HG03175 (cell line): ENCODE data around the gene KSR1.

ENCODE experiments used
- ATAC-seq: cut with Tn5 transposase; IDR thresholded peaks from one replicate; pipeline ENCODE4 v1.9.1; 2021; ENCODE audit warnings: mild to moderate bottlenecking, moderate library complexity; ENCODE audit not compliant: unreplicated experiment

The KSR1 gene

GRCh38 chr17:27603421-27603770 is 147.1 kb downstream of the KSR1 start:
- ATAC-seq: no peak

DNA sequence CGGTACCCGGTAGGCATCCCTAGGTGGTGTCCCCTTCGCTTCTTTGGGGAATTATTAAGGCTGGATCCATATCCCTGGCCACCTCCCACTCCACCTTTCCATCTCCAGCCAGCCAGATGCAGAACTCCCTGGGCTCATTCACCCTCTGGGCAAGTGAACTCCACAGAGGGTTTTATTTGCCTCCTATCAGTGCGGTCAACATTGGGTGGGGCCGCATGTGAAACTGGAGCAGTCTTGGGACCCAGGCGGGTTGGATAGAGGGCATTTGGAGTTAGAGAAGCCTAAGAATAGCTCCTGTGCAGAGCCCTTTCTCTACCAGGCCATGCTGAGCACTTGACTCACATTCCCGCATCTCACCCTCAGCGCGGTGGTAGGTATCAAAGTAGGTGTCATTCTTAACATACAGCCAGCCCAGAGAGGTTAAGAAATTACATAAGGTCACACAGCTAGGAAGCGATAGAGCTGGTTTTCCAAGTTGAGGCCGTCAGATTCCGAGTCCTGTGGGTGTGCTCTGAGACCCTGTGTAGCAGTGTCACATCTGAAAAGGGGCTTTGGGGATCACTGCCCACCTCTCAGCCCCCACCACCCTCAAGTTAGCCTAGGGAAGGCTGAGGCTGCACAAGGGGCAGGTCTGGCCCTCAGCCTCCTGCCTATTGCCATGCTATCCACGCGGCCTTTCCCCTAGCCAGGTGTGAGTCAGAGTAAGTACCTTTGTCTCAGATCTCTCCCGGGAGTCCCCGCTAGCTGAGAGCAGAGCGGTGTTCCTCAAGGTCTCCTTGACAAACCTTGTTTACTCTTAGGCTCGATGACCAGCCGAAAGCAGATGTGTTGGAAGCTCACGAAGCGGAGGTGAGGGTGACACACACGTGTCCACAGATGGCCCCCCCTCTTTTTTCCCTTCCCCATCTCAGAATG is 147.9 kb downstream of the KSR1 start:
- no peak for ATAC-seq

DNA sequence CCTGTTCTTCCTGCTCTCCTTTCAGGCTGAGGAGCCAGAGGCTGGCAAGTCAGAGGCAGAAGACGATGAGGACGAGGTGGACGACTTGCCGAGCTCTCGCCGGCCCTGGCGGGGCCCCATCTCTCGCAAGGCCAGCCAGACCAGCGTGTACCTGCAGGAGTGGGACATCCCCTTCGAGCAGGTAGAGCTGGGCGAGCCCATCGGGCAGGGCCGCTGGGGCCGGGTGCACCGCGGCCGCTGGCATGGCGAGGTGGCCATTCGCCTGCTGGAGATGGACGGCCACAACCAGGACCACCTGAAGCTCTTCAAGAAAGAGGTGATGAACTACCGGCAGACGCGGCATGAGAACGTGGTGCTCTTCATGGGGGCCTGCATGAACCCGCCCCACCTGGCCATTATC is 149.2 kb downstream of the KSR1 start:
- ATAC-seq: no peak

DNA sequence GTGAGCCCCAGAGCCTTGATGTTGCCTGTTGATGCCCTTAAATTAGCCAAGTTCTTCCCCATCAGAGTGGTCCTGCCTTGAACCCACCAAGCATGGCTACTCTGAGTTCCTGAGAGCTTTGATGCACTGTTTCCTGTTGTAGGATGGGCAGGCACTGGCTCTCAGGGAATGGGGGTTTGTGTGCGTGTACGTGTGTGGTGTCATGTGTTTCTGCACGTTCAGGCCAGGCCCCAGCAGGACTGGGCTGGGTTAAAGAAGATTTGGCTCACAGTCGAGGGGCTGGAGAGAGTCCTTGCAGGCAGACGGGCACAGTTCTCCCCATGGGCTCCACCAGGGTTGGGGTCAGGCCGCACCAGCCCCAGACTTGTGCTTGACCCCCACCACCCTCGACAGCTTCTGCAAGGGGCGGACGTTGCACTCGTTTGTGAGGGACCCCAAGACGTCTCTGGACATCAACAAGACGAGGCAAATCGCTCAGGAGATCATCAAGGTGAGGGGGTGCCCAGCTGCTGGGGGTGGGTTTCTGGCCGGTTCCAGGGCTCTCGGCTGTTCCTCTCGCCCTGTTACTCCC is 151.4 kb downstream of the KSR1 start:
- ATAC-seq: no peak

- ATAC-seq: peak; percentile 42
These were observed 152.3 kb downstream of the KSR1 start for GRCh38 chr17:27608328-27609230.

DNA sequence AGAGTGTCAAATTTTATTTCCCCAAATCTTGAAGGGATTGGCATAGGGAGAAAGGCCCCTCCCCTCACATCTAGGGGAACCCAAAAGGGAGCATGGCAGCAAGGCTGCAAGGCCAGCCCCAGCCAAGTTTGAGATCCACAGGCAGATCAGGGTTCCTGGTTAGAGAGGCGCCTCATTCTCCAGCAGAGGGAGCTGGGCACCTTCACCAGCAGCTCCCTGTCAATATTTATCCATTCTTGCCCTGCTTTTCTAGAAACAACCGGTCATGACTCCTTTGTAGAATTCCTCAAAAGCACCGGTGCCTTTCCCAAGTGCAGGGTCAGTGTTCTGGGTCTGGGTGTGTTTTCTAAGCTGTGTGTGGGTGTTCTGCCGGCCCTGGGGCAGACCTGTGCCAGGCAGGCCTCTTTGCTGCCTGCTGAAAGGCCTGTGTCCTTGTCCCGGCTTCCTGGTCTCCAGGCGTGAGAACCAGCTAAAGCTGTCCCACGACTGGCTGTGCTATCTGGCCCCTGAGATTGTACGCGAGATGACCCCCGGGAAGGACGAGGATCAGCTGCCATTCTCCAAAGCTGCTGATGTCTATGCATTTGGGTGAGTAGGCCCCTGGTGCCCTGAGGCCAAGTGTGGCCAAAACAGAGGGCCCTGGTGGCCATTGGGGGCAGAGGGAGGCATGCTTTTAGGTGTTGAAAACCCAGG is 153.5 kb downstream of the KSR1 start:
- ATAC-seq: no peak

- no peak for ATAC-seq
These were observed 154.0 kb downstream of the KSR1 start for GRCh38 chr17:27610304-27610677.

GRCh38 chr17:27612160-27612770 is 156.0 kb downstream of the KSR1 start:
- ATAC-seq: no peak

DNA sequence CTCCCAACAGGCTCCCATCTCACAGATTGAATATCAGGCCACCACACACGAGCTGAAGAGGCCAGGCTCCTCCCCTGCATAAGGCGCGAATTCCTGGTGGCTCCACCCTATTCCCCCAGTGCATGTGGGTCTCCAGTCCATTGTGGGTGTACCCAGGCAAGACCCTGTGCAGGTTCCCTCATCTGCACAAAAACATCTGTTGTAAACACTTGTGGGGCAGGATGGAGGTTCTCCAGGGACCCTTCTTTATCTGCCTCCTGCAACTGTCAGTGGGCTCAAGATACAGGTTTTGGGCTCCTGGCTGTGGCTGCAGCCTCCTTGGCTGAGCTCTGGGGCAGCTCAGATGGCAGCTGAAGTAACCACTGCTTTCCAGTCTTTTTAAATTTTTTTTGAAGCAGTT is 157.2 kb downstream of the KSR1 start:
- ATAC-seq: no peak

GRCh38 chr17:27615121-27615520 is 158.9 kb downstream of the KSR1 start:
- ATAC-seq: no peak

DNA sequence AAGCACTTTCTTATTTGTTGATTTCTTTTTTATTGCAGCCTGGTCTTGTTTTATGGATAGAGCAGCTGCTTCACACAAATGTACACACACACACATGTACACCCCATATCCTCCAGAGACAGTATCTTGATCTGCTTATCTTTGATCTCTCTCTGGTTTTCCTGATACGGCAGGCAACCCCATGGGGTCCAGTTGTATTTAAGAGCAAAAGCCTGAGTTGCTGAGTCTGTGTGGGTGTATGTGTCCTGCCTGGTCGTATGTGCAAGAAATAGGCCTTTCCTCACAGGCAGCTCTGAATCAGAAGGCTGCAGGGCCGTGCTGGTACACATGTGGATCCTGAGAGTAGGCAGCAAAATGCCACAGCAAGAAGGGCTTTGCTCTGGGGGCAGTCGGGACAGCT is 160.2 kb downstream of the KSR1 start:
- ATAC-seq: no peak

- ATAC-seq: no peak
These were observed 162.2 kb downstream of the KSR1 start for GRCh38 chr17:27618417-27618816.

GRCh38 chr17:27620721-27621120 is 164.5 kb downstream of the KSR1 start:
- ATAC-seq: no peak

DNA sequence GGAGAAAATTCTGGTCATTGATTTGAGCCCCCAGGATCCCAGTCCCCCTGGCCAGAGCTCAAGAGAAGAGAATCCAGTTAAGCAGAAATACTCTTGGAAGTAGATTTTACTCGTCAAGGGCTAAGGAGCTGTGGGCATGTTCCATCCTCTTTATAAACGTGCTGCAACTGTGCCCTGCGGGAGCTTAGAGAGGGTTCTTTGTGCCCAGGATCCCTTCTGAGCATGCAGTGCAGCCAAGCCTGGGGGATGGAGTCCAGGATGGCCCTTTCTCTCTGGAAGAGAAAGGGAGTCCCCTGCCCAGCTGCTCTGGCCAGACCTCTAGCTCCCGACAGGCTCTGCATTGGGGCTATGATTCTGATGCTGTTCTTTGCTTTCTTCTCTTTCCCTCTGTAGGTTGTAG is 165.3 kb downstream of the KSR1 start:
- no peak for ATAC-seq

- no peak for ATAC-seq
These were observed 165.8 kb downstream of the KSR1 start for GRCh38 chr17:27621942-27622559.

GRCh38 chr17:27622986-27623385 is 166.7 kb downstream of the KSR1 start:
- no peak for ATAC-seq

DNA sequence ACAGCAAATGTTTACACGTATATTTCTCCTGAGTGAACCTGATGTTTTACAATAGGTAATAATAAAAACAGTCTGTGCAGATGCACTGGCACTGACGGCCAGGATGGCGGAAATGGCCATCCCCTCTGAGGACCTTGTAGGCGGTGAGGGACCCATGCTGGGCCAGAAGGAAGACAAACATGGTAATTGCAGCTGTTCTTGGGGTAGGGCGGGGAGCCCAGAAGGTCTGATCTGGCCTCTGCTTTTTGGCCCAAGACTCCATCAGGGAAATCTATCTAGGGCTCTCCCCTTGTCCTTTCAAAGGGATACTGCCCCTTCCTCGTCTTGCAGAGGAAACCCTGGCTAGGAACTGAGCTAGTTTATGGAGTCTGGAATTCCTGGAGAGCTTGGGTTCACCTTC is 167.4 kb downstream of the KSR1 start:
- no peak for ATAC-seq

- ATAC-seq: no peak
These were observed 168.3 kb downstream of the KSR1 start for GRCh38 chr17:27624539-27624938.

DNA sequence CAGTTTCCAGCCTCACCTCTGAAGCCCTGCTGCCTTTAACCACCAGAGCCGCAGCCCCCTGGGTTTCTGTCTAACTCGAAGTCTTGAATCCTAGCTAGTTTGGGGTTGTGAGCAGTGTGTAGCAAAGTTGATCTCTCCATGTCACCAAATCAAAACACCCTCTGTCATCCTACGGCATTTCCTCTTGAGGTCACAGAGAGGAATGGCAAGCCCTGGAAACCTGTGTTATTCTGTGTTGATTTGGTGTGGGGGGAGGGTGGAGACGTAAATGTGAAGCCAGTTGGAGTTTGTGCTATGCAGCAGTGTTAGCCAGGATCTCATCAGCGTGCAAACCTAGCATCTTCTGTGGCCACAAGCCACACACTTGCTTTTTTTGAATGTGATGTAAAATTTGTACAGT is 169.6 kb downstream of the KSR1 start:
- no peak for ATAC-seq

- no peak for ATAC-seq
These were observed 171.3 kb downstream of the KSR1 start for GRCh38 chr17:27627514-27627913.
